SU-DHL-6 (cell line): ENCODE measurements around the gene GIMAP5.

ENCODE experiments used
- H2AFZ ChIP-seq: fragments of 200-600 bp; sonication (generic); 2 replicates; pipeline ENCODE4 v1.6.1; 2014; ENCODE audit warnings: low read depth, mild to moderate bottlenecking, moderate library complexity, mixed read lengths, antibody characterized with exemption, low read length; ENCODE audit not compliant: severe bottlenecking
- H3F3A ChIP-seq: fragments of 200-600 bp; shearing (Covaris generic); 2 replicates; pipeline ENCODE4 v1.6.0; 2016; ENCODE audit warnings: antibody characterized with exemption, mild to moderate bottlenecking; ENCODE audit not compliant: insufficient read depth
- H3K27ac ChIP-seq: fragments of 200-600 bp; sonication (generic); 2 replicates; pipeline ENCODE4 v1.5.1; 2016; ENCODE audit warnings: low read depth, mild to moderate bottlenecking, low read length, moderate library complexity, mixed read lengths
- H3K27me3 ChIP-seq: fragments of 200-600 bp; sonication (generic), shearing (Covaris generic); 2 replicates; pipeline ENCODE4 v1.6.0; 2014; ENCODE audit warnings: mild to moderate bottlenecking, low read length
- H3K36me3 ChIP-seq: fragments of 200-600 bp; sonication (generic); 2 replicates; pipeline ENCODE4 v1.6.1; 2014; ENCODE audit warnings: mild to moderate bottlenecking, low read length, mixed read lengths
- H3K4me2 ChIP-seq: fragments of 300-600, 200-600 bp; shearing (Covaris generic), sonication (generic); 2 replicates; pipeline ENCODE4 v1.6.0; 2014; ENCODE audit warnings: low read length, low read depth, mild to moderate bottlenecking; ENCODE audit not compliant: poor library complexity, severe bottlenecking
- H3K4me3 ChIP-seq: fragments of 200-600 bp; sonication (generic); 2 replicates; pipeline ENCODE4 v1.5.1; 2014; ENCODE audit warnings: antibody characterized with exemption, low read length, mild to moderate bottlenecking, mixed read lengths; ENCODE audit not compliant: insufficient read depth, poor library complexity, severe bottlenecking
- H3K79me2 ChIP-seq: fragments of 200-600 bp; sonication (generic); 2 replicates; pipeline ENCODE4 v1.6.1; 2014; ENCODE audit warnings: mild to moderate bottlenecking, low read length, moderate library complexity; ENCODE audit not compliant: insufficient read depth
- H3K9ac ChIP-seq: fragments of 200-600 bp; sonication (generic); 2 replicates; pipeline ENCODE4 v1.7.0; 2014; ENCODE audit warnings: mild to moderate bottlenecking, low read length
- H3K9me2 ChIP-seq: fragments of 200-600 bp; sonication (generic); replicated peaks from 2 replicates; pipeline ENCODE4 v1.6.1; 2014; ENCODE audit warnings: low read length; ENCODE audit not compliant: insufficient read depth
- H3K9me3 ChIP-seq: fragments of 200-600 bp; sonication (generic); 2 replicates; pipeline ENCODE4 v1.6.1; 2014; ENCODE audit warnings: low read length, mixed read lengths; ENCODE audit not compliant: insufficient read depth
- H4K20me1 ChIP-seq: fragments of 200-600 bp; sonication (generic); 2 replicates; pipeline ENCODE4 v1.6.1; 2014; ENCODE audit warnings: low read depth, mild to moderate bottlenecking, antibody characterized with exemption, low read length, moderate library complexity, mixed read lengths
- CTCF ChIP-seq: fragments of 200-600 bp; sonication (generic); IDR thresholded peaks from one replicate; pipeline ENCODE4 v1.5.1; 2017; ENCODE audit warnings: antibody characterized with exemption, mild to moderate bottlenecking, low read length, moderate library complexity; ENCODE audit not compliant: insufficient read depth, poor library complexity, severe bottlenecking
- EZH2phosphoT487 ChIP-seq: fragments of 200-600 bp; sonication (generic), shearing (Covaris generic); conservative IDR thresholded peaks from 2 replicates; pipeline ENCODE4 v1.6.1; 2018; ENCODE audit warnings: mild to moderate bottlenecking, antibody characterized with exemption, low read length, moderate library complexity, mixed read lengths

The GIMAP5 gene

DNA sequence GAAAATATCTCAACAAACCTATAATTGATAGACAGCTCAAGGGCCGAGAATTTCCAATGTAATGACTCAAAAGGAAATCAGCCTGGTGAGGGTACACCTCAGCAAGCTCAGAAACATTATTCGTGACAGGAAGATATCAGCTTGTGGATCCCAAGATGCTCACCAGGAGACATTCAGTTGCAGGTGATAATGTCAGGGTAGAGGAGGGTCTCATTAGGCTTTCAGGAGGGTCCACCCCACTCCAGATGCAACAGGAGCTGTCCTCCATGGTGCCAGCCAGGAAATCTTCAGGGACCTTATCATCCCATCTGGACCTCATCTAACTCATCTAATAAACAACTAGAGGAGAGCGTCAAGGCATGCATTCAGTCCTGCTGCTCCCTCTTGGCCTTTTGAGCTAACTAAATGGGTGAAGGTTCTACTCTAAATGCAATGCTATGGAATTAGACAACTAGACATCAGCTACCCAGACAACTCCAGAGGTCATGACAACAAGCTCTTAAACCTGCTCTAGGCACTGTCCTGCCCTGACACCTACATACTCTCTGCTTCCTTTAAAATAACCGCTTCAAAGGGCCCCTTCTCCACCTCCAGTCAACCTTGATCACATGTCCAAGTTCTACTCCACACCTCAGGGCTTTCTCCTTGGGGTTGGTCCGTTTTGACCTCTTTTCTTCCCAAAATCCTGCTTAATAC is 4.3 kb upstream of the GIMAP5 start:
- H3K9me2 ChIP-seq = no peaks in the 10 kb centered on the region
- H3F3A ChIP-seq = no peaks in the 10 kb centered on the region
- no peaks in the 10 kb centered on the region for H3K27me3 ChIP-seq
- H3K79me2 ChIP-seq = no peaks in the 10 kb centered on the region
- no peaks in the 10 kb centered on the region for H3K36me3 ChIP-seq
- H3K27ac ChIP-seq = no peak overlapping the region
- no peak overlapping the region for H3K4me3 ChIP-seq
- H2AFZ ChIP-seq = no peak overlapping the region
- H3K9ac ChIP-seq = no peak overlapping the region
- no peaks in the 10 kb centered on the region for H4K20me1 ChIP-seq
- H3K9me3 ChIP-seq = no peaks in the 10 kb centered on the region
- TF ChIP-seq EZH2phosphoT487 (no peak), CTCF (no peak)
- H3K4me2 ChIP-seq = no peak overlapping the region

DNA sequence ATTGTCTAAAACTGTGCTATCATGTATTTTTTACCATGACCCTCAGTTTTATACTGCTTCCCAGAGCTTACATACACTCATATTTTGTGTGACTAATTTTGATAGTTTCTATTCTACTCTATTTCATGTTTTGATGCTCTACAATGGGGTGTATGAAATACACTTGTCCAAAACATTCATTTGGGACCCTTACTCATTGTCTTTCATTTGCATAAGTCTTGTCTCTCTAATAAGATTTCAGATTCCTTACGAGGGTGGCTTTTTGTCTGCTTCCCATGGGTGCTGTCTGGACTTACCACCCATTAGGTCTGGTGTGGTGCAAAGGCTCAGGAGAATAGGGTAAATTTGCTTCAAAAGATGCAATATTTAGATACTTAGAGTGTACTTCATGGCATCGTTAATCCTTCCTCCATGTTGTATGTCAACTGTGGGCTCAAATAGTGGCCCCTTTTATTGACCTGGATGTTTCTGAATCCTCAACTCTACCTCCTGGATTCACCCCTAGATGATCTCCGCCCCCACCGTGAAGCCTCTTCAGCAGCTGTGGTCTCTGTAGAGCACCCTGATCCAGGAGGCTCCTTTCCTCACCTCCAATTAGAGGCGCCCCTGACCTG is 3.6 kb upstream of the GIMAP5 start:
- H3K27me3 ChIP-seq = no peaks in the 10 kb centered on the region

DNA sequence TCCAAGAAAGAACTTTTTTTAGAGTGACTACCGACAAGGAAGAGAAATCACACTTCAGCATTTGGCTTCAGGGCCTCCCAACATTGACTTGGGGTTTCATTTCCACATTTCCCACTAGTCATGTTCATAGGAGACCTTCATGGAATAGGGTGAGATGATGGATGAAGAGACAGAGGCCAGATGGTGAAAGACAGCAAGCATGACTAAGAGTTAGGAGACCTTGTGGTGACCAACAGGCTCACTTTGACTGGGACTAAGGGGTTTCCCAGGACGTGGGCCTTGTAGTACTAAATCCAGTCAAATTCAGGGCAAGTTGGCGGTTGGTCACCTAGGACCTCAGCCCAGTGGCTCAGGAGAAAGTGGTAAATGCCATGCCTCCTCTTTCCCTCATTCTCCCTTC is 3.0 kb upstream of the GIMAP5 start:
- no peak for TF ChIP-seq CTCF
- TF ChIP-seq EZH2phosphoT487 = no peak
- no peaks in the 10 kb centered on the region for H3K79me2 ChIP-seq
- H3F3A ChIP-seq = no peaks in the 10 kb centered on the region
- no peak overlapping the region for H3K9ac ChIP-seq
- no peak overlapping the region for H2AFZ ChIP-seq
- H3K4me3 ChIP-seq = no peak overlapping the region
- no peaks in the 10 kb centered on the region for H3K9me2 ChIP-seq
- no peak overlapping the region for H3K4me2 ChIP-seq
- no peaks in the 10 kb centered on the region for H3K9me3 ChIP-seq
- H3K36me3 ChIP-seq = no peaks in the 10 kb centered on the region
- H4K20me1 ChIP-seq = no peaks in the 10 kb centered on the region
- H3K27me3 ChIP-seq = no peaks in the 10 kb centered on the region
- no peak overlapping the region for H3K27ac ChIP-seq

More for the DNA sequence above, 3.6 kb upstream of the GIMAP5 start:
- TF ChIP-seq EZH2phosphoT487 = no peak
- Histone ChIP-seq H3K36me3 (no peaks in the 10 kb centered on the region), H3K4me3 (no peak overlapping the region), H3K4me2 (no peak overlapping the region), H3F3A (no peaks in the 10 kb centered on the region), H3K9ac (no peak overlapping the region), H4K20me1 (no peaks in the 10 kb centered on the region), H2AFZ (no peak overlapping the region), H3K9me2 (no peaks in the 10 kb centered on the region), H3K9me3 (no peaks in the 10 kb centered on the region), H3K27ac (no peak overlapping the region), H3K79me2 (no peaks in the 10 kb centered on the region)
